KMS-11 (cell line): ENCODE results near the gene PLCXD1.

Experiments used
- H2AFZ ChIP-seq: fragments of 200-600 bp; sonication (generic); 2 replicates; pipeline ENCODE4 v1.6.1; 2016; ENCODE audit warnings: antibody characterized with exemption, mixed run types, low read depth
- H3K27ac ChIP-seq: fragments of 200-600 bp; sonication (generic); 2 replicates; pipeline ENCODE4 v1.6.1; 2016; ENCODE audit warnings: mild to moderate bottlenecking, mixed run types
- H3K27me3 ChIP-seq: fragments of 200-600 bp; sonication (generic); 2 replicates; pipeline ENCODE4 v1.6.1; 2017; ENCODE audit warnings: mild to moderate bottlenecking, low read depth, mixed run types, moderate library complexity; ENCODE audit not compliant: insufficient read depth
- H3K36me3 ChIP-seq: fragments of 200-600 bp; sonication (generic); 2 replicates; pipeline ENCODE4 v1.6.1; 2017; ENCODE audit warnings: mild to moderate bottlenecking, mixed run types; ENCODE audit not compliant: insufficient read depth
- H3K4me1 ChIP-seq: fragments of 200-600 bp; sonication (generic); 2 replicates; pipeline ENCODE4 v1.6.1; 2016; ENCODE audit warnings: mild to moderate bottlenecking, low read depth, mixed run types; ENCODE audit not compliant: poor library complexity, severe bottlenecking
- H3K4me2 ChIP-seq: fragments of 200-600 bp; sonication (generic); 2 replicates; pipeline ENCODE4 v1.7.0; 2016; ENCODE audit warnings: mild to moderate bottlenecking, mixed run types
- H3K4me3 ChIP-seq: fragments of 200-600 bp; sonication (generic); IDR thresholded peaks from 2 replicates; pipeline ENCODE4 v1.6.1; 2017; ENCODE audit warnings: low read depth, low read length, mixed read lengths; ENCODE audit not compliant: insufficient read depth
- H3K79me2 ChIP-seq: fragments of 200-600 bp; sonication (generic); 2 replicates; pipeline ENCODE4 v1.6.1; 2016; ENCODE audit warnings: low read depth, mixed run types; ENCODE audit not compliant: insufficient read depth
- H3K9ac ChIP-seq: fragments of 200-600 bp; sonication (generic); 2 replicates; pipeline ENCODE4 v1.6.1; 2016; ENCODE audit warnings: mild to moderate bottlenecking, mixed run types
- H4K20me1 ChIP-seq: fragments of 200-600 bp; sonication (generic); 2 replicates; pipeline ENCODE4 v1.6.1; 2016; ENCODE audit warnings: mild to moderate bottlenecking, mixed run types; ENCODE audit not compliant: insufficient read depth
- CTCF ChIP-seq: fragments of 200-600 bp; sonication (generic); conservative IDR thresholded peaks from 2 replicates; pipeline ENCODE4 v1.6.1; 2017; ENCODE audit warnings: low read depth, mild to moderate bottlenecking, antibody characterized with exemption, low read length, moderate library complexity, mixed read lengths

PLCXD1 gene

DNA sequence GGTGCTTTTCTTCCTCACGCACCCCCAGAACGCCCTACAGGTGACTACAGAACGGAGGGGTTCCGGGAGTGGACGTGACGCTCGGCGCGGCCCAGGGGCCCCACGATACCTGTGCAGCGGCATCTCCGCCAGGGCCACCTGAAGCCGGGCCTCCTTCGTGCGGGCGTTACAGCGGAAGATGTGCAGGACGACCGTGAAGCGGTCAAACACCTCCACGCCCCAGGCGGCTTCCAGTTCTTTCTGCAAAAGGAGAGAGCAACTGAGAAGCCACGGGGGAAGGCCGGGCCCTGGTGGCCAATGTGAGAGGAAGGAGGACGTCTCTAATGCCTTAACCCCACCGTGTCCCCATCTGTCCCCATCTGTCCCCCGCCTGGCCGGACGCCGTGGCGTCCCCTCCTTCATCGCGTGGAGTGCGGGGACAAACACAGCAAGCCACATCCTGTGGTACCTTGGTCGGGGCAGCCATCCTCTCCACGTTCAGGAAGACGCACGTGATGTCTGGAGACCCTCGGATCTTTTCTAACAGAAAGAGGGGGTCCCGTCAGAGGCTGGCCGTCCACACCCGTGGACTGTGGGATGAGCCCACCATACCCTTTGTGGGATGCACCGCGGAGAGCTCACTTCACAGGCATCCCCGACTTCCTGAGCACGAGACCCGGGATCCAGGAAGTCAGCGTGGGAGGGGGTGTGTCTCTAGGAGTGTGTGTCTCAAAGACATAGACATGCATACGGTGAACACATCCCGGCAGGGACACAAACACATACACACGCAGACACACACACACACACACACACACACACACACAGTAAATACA lies 33.8 kb downstream of the PLCXD1 start:
- H3K36me3 ChIP-seq, result no peaks in the 10 kb centered on the region
- H3K4me2 ChIP-seq, result no peak overlapping the region

GRCh38 chrX:316351-317325 lies 35.5 kb downstream of the PLCXD1 start:
- no peak for TF ChIP-seq CTCF
- H4K20me1 ChIP-seq, result no peaks in the 10 kb centered on the region
- H3K79me2 ChIP-seq, result no peaks in the 10 kb centered on the region
- no peak overlapping the region for H3K4me2 ChIP-seq
- H3K4me3 ChIP-seq, result no peak overlapping the region
- no peak overlapping the region for H2AFZ ChIP-seq
- no peak overlapping the region for H3K27ac ChIP-seq
- H3K4me1 ChIP-seq, result no peaks in the 10 kb centered on the region
- H3K9ac ChIP-seq, result no peak overlapping the region
- H3K36me3 ChIP-seq, result no peaks in the 10 kb centered on the region
- no peaks in the 10 kb centered on the region for H3K27me3 ChIP-seq

More for the DNA sequence above, 33.8 kb downstream of the PLCXD1 start:
- Histone ChIP-seq H3K27me3 (no peaks in the 10 kb centered on the region), H3K9ac (no peak overlapping the region), H4K20me1 (no peaks in the 10 kb centered on the region), H3K27ac (no peak overlapping the region), H3K4me1 (no peaks in the 10 kb centered on the region), H3K79me2 (no peaks in the 10 kb centered on the region), H3K4me3 (no peak overlapping the region), H2AFZ (no peak overlapping the region)
- no peak for TF ChIP-seq CTCF

DNA sequence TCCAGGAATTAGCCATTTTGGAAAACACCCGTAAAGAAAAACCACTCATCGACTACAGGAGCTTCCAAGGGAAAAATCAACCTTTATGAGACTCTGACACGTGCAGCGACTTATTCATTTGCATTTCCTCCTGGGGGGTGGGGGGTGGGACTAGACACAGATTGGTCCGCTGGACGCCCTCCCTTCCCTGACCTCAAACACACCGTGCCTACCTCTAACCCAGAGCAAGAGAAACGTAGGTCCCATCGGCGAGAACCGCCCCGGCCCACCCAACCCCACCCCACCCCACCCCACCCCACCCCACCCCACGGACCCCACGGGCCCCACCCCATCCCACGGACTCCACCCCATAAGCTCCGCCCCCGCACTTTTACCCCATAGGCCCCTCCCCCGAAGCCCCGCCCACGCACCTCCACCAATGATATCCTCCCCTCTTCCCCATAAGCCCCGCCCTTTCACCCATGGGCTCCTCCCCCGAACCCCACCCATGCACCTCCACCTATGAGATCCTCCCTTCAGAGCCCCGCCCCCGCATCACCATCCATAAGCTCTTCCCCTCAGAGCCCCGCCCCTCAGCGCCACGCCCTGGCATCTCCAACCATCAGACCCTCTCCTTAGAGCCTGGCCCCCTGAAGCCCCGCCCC lies 36.4 kb downstream of the PLCXD1 start:
- H3K4me3 ChIP-seq, result no peak overlapping the region
- no peaks in the 10 kb centered on the region for H3K4me1 ChIP-seq
- no peaks in the 10 kb centered on the region for H4K20me1 ChIP-seq
- no peaks in the 10 kb centered on the region for H3K36me3 ChIP-seq
- TF ChIP-seq CTCF, result no peak
- no peak overlapping the region for H2AFZ ChIP-seq
- no peak overlapping the region for H3K9ac ChIP-seq
- no peak overlapping the region for H3K4me2 ChIP-seq
- H3K79me2 ChIP-seq, result no peaks in the 10 kb centered on the region
- no peaks in the 10 kb centered on the region for H3K27me3 ChIP-seq
- H3K27ac ChIP-seq, result no peak overlapping the region

DNA sequence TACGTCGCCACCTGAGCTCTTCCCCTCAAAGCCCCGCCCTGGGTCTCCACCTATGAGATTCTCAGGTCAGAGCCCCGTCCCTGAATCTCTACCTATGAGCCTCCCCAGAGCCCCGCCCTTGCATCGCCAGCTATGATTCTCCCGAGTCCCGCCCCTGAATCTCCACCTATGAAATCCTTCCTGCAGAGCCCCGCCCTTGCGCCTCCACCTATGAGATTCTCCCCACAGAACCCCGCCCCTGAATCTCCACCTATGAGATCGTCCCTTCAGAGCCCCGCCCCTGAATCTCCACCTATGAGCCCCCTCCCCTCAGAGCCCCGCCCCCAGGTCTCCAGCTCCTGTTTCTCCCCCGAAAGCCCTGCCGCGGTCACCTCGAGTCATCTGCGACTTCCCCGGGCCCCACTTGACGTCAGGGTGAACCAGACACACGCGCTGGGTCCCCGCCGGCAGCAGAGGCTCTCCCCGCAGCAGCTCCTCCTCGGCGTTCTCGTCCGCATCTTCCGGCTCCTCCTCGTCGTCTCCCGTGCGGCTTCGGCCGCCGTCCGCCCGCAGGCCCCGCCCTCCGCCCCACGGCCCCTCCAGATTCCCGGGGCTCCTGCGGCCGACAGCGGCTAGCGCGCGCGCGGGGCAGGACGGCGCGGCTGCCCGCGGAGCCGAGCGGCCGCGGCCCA lies 37.0 kb downstream of the PLCXD1 start:
- Histone ChIP-seq H3K27me3 (no peaks in the 10 kb centered on the region), H2AFZ (no peak overlapping the region), H3K4me3 (no peak overlapping the region), H3K27ac (peak overlapping the region; percentile 83), H3K79me2 (no peaks in the 10 kb centered on the region), H3K36me3 (no peaks in the 10 kb centered on the region), H3K4me2 (no peak overlapping the region), H3K9ac (peak overlapping the region; percentile 86), H4K20me1 (no peaks in the 10 kb centered on the region), H3K4me1 (no peaks in the 10 kb centered on the region)
- TF ChIP-seq CTCF, result no peak
